ENCODE results near the gene C8B. TPM values are rescaled to one million over a fixed set of nuclear protein-coding genes. Genes with fewer than 3 reads are reported as not detected.

Gene C8B
- total and polyA plus RNA-seq, 4 experiments from 2014 or later = not detected

DNA sequence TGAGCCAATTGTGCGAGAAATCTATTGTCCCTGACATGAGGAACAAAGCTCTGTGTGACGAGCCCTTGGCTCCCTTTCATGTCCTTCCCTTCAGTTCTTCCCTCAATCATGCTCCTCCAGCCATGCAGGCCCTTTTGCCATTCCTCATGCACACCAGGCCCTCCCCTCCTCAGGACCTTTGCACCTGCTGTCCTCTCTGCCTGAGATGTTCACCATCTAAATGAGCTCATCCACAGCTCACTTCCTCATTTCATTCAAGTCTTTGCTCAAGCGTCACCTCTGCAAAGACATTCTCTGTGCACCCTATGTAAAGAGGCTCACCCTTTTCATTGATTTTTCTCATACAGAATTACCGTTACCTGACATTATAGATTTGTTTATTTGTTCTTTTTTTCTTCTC, 43.7 kb downstream of the C8B start:
- CTCF ChIA-PET (ENCODE audit: partially characterized antibody) = no interaction called here
- no peak for DNase-seq
- no peaks in the 10 kb centered on the region for H3K9me3 ChIP-seq (ENCODE audit: control insufficient read depth in 1 of 2, low read length in 2 of 2)
- POLR2A ChIA-PET (ENCODE audit: partially characterized antibody) = no interaction called here
- Mint-ChIP-seq H3K27ac (no peak overlapping the region), H3K4me1 (no peaks in the 10 kb centered on the region), H3K9me3 (no peaks in the 10 kb centered on the region), H3K36me3 (no peaks in the 10 kb centered on the region), H3K27me3 (peaks cover 3 to 5% of the 10 kb centered on the region in 2 donors), H3K4me3 (no peak overlapping the region)
- no peak overlapping the region for H3K27ac ChIP-seq (ENCODE audit: low read depth, low read length)
- no peak overlapping the region for H3K4me3 ChIP-seq (ENCODE audit: low read length in 2 of 2)
- no peaks in the 10 kb centered on the region for H3K4me1 ChIP-seq (ENCODE audit: insufficient read depth, low read length)
- no peaks in the 10 kb centered on the region for H3K36me3 ChIP-seq (ENCODE audit: insufficient read depth, low read length)
- intact Hi-C loops (cut with micrococcal nuclease) = no loop called here
- no peaks in the 10 kb centered on the region for H3K27me3 ChIP-seq (ENCODE audit: insufficient read depth, low read length)

DNA sequence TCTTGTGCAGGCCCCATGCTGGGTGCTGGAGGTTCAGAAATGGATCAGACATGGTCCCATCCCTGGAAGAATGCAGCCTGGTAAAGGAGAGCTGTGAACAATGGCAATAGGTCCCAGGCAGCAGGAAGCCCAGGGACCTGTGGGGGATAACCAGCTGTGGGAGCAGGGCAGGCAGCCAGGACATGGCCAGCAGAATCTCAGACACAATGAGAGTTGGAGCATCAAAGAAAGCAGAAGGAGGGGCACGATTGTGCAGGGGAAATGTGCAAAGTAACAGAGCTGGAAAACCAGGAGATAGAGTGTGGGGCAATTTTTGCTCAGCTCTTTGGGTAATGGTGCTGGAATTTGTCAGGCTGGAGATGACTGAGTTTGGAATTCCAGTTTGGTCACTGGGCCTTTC, 44.3 kb downstream of the C8B start:
- no peak for DNase-seq
- H3K9me3 Mint-ChIP-seq = no peaks in the 10 kb centered on the region
- ChIA-PET POLR2A (ENCODE audit: partially characterized antibody) (no interaction called here), CTCF (ENCODE audit: partially characterized antibody) (no interaction called here)
- Histone ChIP-seq H3K27me3 (ENCODE audit: insufficient read depth, low read length) (no peaks in the 10 kb centered on the region), H3K9me3 (ENCODE audit: control insufficient read depth in 1 of 2, low read length in 2 of 2) (no peaks in the 10 kb centered on the region), H3K27ac (ENCODE audit: low read depth, low read length) (no peak overlapping the region), H3K4me3 (ENCODE audit: low read length in 2 of 2) (no peak overlapping the region), H3K36me3 (ENCODE audit: insufficient read depth, low read length) (no peaks in the 10 kb centered on the region), H3K4me1 (ENCODE audit: insufficient read depth, low read length) (no peaks in the 10 kb centered on the region)
- intact Hi-C loops (cut with micrococcal nuclease) = no loop called here
- H3K27ac Mint-ChIP-seq = no peak overlapping the region
- H3K4me1 Mint-ChIP-seq = no peaks in the 10 kb centered on the region
- H3K27me3 Mint-ChIP-seq = peaks cover 3 to 5% of the 10 kb centered on the region in 2 donors
- H3K4me3 Mint-ChIP-seq = no peak overlapping the region
- no peaks in the 10 kb centered on the region for H3K36me3 Mint-ChIP-seq

DNA sequence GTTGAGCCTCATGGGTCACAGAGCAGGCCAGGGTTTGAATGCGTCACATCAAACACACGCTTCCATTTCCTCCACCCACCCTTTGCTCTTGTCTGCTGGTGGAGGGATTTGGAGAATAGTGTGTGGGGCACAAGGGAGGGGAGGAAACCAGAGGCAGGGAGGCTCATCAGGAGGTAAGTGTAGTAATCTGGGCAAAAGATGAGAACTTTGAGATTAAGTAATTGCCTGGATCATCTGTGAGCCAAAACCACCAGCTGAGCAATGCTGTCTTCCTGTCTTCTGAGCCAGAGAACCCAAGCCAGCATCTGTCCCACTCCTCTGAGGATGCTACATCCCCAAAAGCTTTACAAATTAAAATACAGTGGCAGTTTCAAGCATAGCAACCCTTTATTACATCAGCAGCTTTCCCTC, 45.2 kb downstream of the C8B start:
- Mint-ChIP-seq H3K4me1 (no peaks in the 10 kb centered on the region), H3K27ac (no peak overlapping the region), H3K36me3 (no peaks in the 10 kb centered on the region), H3K9me3 (no peaks in the 10 kb centered on the region), H3K4me3 (no peak overlapping the region), H3K27me3 (peaks cover 3% of the 10 kb centered on the region in 2 donors)
- Histone ChIP-seq H3K27me3 (ENCODE audit: insufficient read depth, low read length) (no peaks in the 10 kb centered on the region), H3K4me3 (ENCODE audit: low read length in 2 of 2) (no peak overlapping the region), H3K36me3 (ENCODE audit: insufficient read depth, low read length) (no peaks in the 10 kb centered on the region), H3K9me3 (ENCODE audit: control insufficient read depth in 1 of 2, low read length in 2 of 2) (no peaks in the 10 kb centered on the region), H3K4me1 (ENCODE audit: insufficient read depth, low read length) (no peaks in the 10 kb centered on the region), H3K27ac (ENCODE audit: low read depth, low read length) (no peak overlapping the region)
- intact Hi-C loops (cut with micrococcal nuclease) = no loop called here
- CTCF ChIA-PET (ENCODE audit: partially characterized antibody) = no interaction called here
- POLR2A ChIA-PET (ENCODE audit: partially characterized antibody) = no interaction called here
- DNase-seq = no peak

DNA sequence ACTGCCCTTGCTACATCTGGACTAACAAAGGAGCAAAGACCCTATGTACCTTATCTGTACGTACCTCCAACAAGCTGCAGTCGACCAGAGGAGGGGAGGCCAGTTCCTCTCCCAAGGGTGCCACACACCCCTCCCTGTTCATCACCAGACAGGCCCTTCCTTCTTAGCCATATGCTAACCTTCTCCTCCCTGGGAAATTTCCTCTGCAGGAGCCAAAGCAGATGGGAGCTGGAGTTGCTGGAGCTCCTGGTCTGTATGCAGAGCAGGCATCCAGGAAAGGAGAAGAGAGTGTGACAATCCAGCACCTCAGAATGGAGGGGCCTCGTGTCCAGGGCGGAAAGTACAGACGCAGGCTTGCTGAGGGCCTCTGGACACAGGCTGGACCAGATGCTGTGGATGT, 48.5 kb downstream of the C8B start:
- CTCF ChIA-PET (ENCODE audit: partially characterized antibody) = no interaction called here
- no peak overlapping the region for H3K4me3 Mint-ChIP-seq
- H3K27me3 Mint-ChIP-seq = peaks cover 1 to 3% of the 10 kb centered on the region in 2 donors
- no peaks in the 10 kb centered on the region for H3K4me1 ChIP-seq (ENCODE audit: insufficient read depth, low read length)
- H3K27ac Mint-ChIP-seq = no peak overlapping the region
- no peaks in the 10 kb centered on the region for H3K36me3 ChIP-seq (ENCODE audit: insufficient read depth, low read length)
- no peaks in the 10 kb centered on the region for H3K4me1 Mint-ChIP-seq
- intact Hi-C loops (cut with micrococcal nuclease) = no loop called here
- H3K27me3 ChIP-seq (ENCODE audit: insufficient read depth, low read length) = no peaks in the 10 kb centered on the region
- peaks cover 0 to 2% (median 0%) of the 10 kb centered on the region in 8 donors for H3K9me3 Mint-ChIP-seq
- DNase-seq = no peak
- H3K27ac ChIP-seq (ENCODE audit: low read depth, low read length) = no peak overlapping the region
- no peaks in the 10 kb centered on the region for H3K9me3 ChIP-seq (ENCODE audit: control insufficient read depth in 1 of 2, low read length in 2 of 2)
- no peak overlapping the region for H3K4me3 ChIP-seq (ENCODE audit: low read length in 2 of 2)
- POLR2A ChIA-PET (ENCODE audit: partially characterized antibody) = no interaction called here
- no peaks in the 10 kb centered on the region for H3K36me3 Mint-ChIP-seq

DNA sequence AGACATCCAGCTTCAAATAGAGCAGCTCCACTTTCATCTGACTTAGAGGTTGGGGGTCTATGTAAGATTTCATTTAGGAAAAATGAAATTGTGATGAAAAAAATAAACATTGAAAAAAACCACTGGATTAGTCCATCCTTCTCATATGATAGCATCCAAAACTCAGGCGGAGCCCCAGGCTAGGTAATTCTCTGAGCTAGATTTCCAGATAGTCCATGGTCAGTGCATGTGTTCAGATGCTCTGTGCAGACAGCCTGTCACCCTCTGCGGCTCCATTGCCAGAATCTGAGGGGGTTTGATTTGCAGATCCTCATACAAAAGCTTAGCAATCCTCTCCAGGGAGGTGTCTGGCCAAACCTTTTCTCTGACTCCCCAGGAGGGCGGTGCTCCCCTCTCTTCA, 49.2 kb downstream of the C8B start:
- Mint-ChIP-seq H3K4me1 (no peaks in the 10 kb centered on the region), H3K36me3 (no peaks in the 10 kb centered on the region), H3K27ac (no peak overlapping the region), H3K4me3 (no peak overlapping the region), H3K27me3 (peaks cover 0 to 3% of the 10 kb centered on the region in 2 donors), H3K9me3 (peaks cover 0 to 2% (median 0%) of the 10 kb centered on the region in 8 donors)
- Histone ChIP-seq H3K9me3 (ENCODE audit: control insufficient read depth in 1 of 2, low read length in 2 of 2) (no peaks in the 10 kb centered on the region), H3K4me3 (ENCODE audit: low read length in 2 of 2) (no peak overlapping the region), H3K36me3 (ENCODE audit: insufficient read depth, low read length) (no peaks in the 10 kb centered on the region), H3K27me3 (ENCODE audit: insufficient read depth, low read length) (no peaks in the 10 kb centered on the region), H3K4me1 (ENCODE audit: insufficient read depth, low read length) (no peaks in the 10 kb centered on the region), H3K27ac (ENCODE audit: low read depth, low read length) (no peak overlapping the region)
- intact Hi-C loops (cut with micrococcal nuclease) = no loop called here
- DNase-seq = no peak
- CTCF ChIA-PET (ENCODE audit: partially characterized antibody) = no interaction called here
- POLR2A ChIA-PET (ENCODE audit: partially characterized antibody) = no interaction called here

DNA sequence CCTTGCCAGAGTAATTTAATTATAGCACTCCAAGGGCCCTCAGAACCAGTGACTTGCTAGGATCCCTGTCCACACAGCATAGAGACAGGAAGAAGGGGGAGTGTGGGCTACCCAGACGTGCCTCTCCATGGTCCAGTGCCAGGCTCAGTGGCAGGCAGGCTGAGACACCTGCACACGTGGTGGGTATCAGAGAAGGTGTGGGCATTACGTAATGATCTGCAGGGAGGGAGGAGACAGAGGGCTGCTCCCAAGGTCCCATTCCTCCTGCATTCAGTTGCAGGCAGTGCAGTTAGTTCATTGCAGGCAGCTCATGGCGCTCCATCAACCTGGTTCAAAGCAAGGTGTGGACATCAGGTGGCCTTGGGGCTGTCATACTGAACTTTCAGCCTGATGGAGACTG, 49.9 kb downstream of the C8B start:
- ChIA-PET CTCF (ENCODE audit: partially characterized antibody) (no interaction called here), POLR2A (ENCODE audit: partially characterized antibody) (no interaction called here)
- peaks cover 0 to 2% (median 0%) of the 10 kb centered on the region in 8 donors for H3K9me3 Mint-ChIP-seq
- no peak overlapping the region for H3K4me3 ChIP-seq (ENCODE audit: low read length in 2 of 2)
- no peaks in the 10 kb centered on the region for H3K4me1 Mint-ChIP-seq
- peaks cover 0 to 3% of the 10 kb centered on the region in 2 donors for H3K27me3 Mint-ChIP-seq
- no peaks in the 10 kb centered on the region for H3K4me1 ChIP-seq (ENCODE audit: insufficient read depth, low read length)
- no peaks in the 10 kb centered on the region for H3K36me3 ChIP-seq (ENCODE audit: insufficient read depth, low read length)
- intact Hi-C loops (cut with micrococcal nuclease) = no loop called here
- no peak overlapping the region for H3K4me3 Mint-ChIP-seq
- no peaks in the 10 kb centered on the region for H3K36me3 Mint-ChIP-seq
- no peak overlapping the region for H3K27ac Mint-ChIP-seq
- no peaks in the 10 kb centered on the region for H3K27me3 ChIP-seq (ENCODE audit: insufficient read depth, low read length)
- H3K27ac ChIP-seq (ENCODE audit: low read depth, low read length) = no peak overlapping the region
- no peak for DNase-seq
- H3K9me3 ChIP-seq (ENCODE audit: control insufficient read depth in 1 of 2, low read length in 2 of 2) = no peaks in the 10 kb centered on the region

DNA sequence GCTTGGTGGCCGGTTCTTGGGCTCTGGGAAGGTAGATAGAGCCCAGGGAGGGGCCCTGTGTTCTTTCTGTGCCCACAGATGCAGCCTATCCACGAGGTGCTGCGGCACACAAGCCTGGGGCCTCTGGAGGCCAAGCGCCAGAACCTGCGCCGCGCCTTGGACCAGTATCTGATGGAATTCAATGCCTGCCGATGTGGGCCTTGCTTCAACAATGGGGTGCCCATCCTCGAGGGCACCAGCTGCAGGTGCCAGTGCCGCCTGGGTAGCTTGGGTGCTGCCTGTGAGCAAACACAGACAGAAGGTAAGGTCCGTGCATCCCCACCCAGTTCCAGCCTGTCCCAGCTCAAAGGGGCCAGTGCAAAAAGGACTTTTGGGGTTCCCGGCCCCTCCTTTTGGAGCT, 53.5 kb downstream of the C8B start:
- H3K4me1 Mint-ChIP-seq = no peaks in the 10 kb centered on the region
- Histone ChIP-seq H3K9me3 (ENCODE audit: control insufficient read depth in 1 of 2, low read length in 2 of 2) (no peaks in the 10 kb centered on the region), H3K4me1 (ENCODE audit: insufficient read depth, low read length) (no peaks in the 10 kb centered on the region), H3K27me3 (ENCODE audit: insufficient read depth, low read length) (no peaks in the 10 kb centered on the region), H3K4me3 (ENCODE audit: low read length in 2 of 2) (no peak overlapping the region), H3K36me3 (ENCODE audit: insufficient read depth, low read length) (no peaks in the 10 kb centered on the region), H3K27ac (ENCODE audit: low read depth, low read length) (no peak overlapping the region)
- POLR2A ChIA-PET (ENCODE audit: partially characterized antibody) = no interaction called here
- peaks cover 2 to 3% of the 10 kb centered on the region in 2 donors for H3K27me3 Mint-ChIP-seq
- H3K36me3 Mint-ChIP-seq = no peaks in the 10 kb centered on the region
- H3K9me3 Mint-ChIP-seq = peaks cover 0 to 2% (median 0%) of the 10 kb centered on the region in 8 donors
- H3K27ac Mint-ChIP-seq = no peak overlapping the region
- CTCF ChIA-PET (ENCODE audit: partially characterized antibody) = no interaction called here
- H3K4me3 Mint-ChIP-seq = no peak overlapping the region
- intact Hi-C loops (cut with micrococcal nuclease) = no loop called here
- DNase-seq = no peak

Measured in CD4-positive, alpha-beta memory T cell (primary cell).